HEK293 (cell line): ENCODE data around the gene CUZD1.

ENCODE experiments used
- MYNN ChIP-seq: fragments of 450-650 bp; formaldehyde crosslinking; IDR thresholded peaks from 2 replicates; pipeline ENCODE4 v1.5.1; 2016; ENCODE audit warnings: missing biosample characterization, missing genetic modification characterization, borderline replicate concordance
- ZNF24 ChIP-seq: fragments of 450-650 bp; formaldehyde crosslinking; IDR thresholded peaks from 2 replicates; pipeline ENCODE4 v1.5.1; 2016; ENCODE audit warnings: missing biosample characterization, missing genetic modification characterization
- TF ChIP-seq, protein P1 (sequence below): fragments of 450-650 bp; formaldehyde crosslinking; IDR thresholded peaks from 2 replicates; pipeline ENCODE4 v1.5.1; 2016; ENCODE audit warnings: missing biosample characterization, missing genetic modification characterization
- TF ChIP-seq, protein P2 (sequence below): fragments of 450-650 bp; formaldehyde crosslinking; IDR thresholded peaks from 2 replicates; pipeline ENCODE4 v1.5.1; 2016; ENCODE audit warnings: missing biosample characterization, missing genetic modification characterization

DNA sequence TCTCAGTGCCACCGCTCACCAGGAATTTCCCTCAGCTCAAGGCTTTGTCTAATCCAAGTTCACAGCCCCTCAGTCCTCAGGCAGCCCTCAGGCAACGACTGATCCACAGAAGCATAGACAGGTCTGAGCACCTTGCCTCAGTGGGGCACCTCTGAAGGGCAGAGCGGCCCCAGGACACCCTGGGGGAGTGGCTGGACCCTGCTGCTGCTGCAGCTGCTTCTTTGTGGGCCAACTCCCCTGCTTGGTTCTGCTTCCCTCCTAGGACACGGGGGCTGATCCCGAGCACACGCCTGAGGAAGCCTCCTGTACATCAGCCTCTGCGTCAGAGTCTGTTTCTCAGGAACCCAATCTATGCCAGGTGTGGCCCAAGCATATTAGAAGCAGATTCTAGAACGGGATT, 16.2 kb downstream of the CUZD1 start:
- TF ChIP-seq, protein P1, sequence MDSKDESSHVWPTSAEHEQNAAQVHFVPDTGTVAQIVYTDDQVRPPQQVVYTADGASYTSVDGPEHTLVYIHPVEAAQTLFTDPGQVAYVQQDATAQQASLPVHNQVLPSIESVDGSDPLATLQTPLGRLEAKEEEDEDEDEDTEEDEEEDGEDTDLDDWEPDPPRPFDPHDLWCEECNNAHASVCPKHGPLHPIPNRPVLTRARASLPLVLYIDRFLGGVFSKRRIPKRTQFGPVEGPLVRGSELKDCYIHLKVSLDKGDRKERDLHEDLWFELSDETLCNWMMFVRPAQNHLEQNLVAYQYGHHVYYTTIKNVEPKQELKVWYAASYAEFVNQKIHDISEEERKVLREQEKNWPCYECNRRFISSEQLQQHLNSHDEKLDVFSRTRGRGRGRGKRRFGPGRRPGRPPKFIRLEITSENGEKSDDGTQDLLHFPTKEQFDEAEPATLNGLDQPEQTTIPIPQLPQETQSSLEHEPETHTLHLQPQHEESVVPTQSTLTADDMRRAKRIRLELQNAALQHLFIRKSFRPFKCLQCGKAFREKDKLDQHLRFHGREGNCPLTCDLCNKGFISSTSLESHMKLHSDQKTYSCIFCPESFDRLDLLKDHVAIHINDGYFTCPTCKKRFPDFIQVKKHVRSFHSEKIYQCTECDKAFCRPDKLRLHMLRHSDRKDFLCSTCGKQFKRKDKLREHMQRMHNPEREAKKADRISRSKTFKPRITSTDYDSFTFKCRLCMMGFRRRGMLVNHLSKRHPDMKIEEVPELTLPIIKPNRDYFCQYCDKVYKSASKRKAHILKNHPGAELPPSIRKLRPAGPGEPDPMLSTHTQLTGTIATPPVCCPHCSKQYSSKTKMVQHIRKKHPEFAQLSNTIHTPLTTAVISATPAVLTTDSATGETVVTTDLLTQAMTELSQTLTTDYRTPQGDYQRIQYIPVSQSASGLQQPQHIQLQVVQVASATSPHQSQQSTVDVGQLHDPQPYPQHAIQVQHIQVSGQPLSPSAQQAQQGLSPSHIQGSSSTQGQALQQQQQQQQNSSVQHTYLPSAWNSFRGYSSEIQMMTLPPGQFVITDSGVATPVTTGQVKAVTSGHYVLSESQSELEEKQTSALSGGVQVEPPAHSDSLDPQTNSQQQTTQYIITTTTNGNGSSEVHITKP: no peak
- TF ChIP-seq, protein P2, sequence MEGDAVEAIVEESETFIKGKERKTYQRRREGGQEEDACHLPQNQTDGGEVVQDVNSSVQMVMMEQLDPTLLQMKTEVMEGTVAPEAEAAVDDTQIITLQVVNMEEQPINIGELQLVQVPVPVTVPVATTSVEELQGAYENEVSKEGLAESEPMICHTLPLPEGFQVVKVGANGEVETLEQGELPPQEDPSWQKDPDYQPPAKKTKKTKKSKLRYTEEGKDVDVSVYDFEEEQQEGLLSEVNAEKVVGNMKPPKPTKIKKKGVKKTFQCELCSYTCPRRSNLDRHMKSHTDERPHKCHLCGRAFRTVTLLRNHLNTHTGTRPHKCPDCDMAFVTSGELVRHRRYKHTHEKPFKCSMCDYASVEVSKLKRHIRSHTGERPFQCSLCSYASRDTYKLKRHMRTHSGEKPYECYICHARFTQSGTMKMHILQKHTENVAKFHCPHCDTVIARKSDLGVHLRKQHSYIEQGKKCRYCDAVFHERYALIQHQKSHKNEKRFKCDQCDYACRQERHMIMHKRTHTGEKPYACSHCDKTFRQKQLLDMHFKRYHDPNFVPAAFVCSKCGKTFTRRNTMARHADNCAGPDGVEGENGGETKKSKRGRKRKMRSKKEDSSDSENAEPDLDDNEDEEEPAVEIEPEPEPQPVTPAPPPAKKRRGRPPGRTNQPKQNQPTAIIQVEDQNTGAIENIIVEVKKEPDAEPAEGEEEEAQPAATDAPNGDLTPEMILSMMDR: no peak
- TF ChIP-seq ZNF24 (no peak), MYNN (tag by site-specific recombination) (no peak)
